GM23248 (cell line): Measurements from ENCODE around the gene RAN. TPM values are rescaled to one million over a fixed set of nuclear protein-coding genes. Genes with fewer than 3 reads are reported as not detected.
"Not testable (repeated sequence)": the region's sequence is repeated elsewhere in the genome, so short reads cannot be mapped to it uniquely, and the experiment has no call there.

ENCODE experiments used
- DNase-seq: peaks from one replicate; pipeline ENCODE4 v3.0.0-alpha.2; 2015
- H2AFZ ChIP-seq: fragments of 200-600 bp; sonication (generic); 2 replicates; pipeline ENCODE4 v1.6.1; 2016; ENCODE audit warnings: antibody characterized with exemption
- H3F3A ChIP-seq: fragments of 200-600 bp; sonication (generic); 2 replicates; pipeline ENCODE4 v1.6.1; 2016; ENCODE audit warnings: mild to moderate bottlenecking, antibody characterized with exemption, mixed run types; ENCODE audit not compliant: insufficient read depth
- H3K27ac ChIP-seq: fragments of 200-600 bp; sonication (generic); 2 replicates; pipeline ENCODE4 v1.5.1; 2016; ENCODE audit warnings: mild to moderate bottlenecking
- H3K27me3 ChIP-seq: fragments of 200-600 bp; sonication (generic); replicated peaks from 2 replicates; pipeline ENCODE4 v1.6.1; 2016; ENCODE audit warnings: mild to moderate bottlenecking; ENCODE audit not compliant: insufficient read depth
- H3K36me3 ChIP-seq: fragments of 200-600 bp; sonication (generic); 2 replicates; pipeline ENCODE4 v1.6.1; 2016; ENCODE audit warnings: low read depth, mild to moderate bottlenecking
- H3K4me1 ChIP-seq: fragments of 200-600 bp; sonication (generic); 2 replicates; pipeline ENCODE4 v1.6.1; 2016; ENCODE audit warnings: mild to moderate bottlenecking; ENCODE audit not compliant: insufficient read depth
- H3K4me2 ChIP-seq: fragments of 200-600 bp; sonication (generic); one replicate; pipeline ENCODE4 v1.6.1; 2016; ENCODE audit warnings: mild to moderate bottlenecking; ENCODE audit not compliant: unreplicated experiment
- H3K4me3 ChIP-seq: fragments of 200-600 bp; sonication (generic); 2 replicates; pipeline ENCODE4 v1.5.1; 2016; ENCODE audit warnings: mild to moderate bottlenecking
- H3K79me2 ChIP-seq: fragments of 200-600 bp; sonication (generic); 2 replicates; pipeline ENCODE4 v1.6.1; 2016; ENCODE audit warnings: mild to moderate bottlenecking; ENCODE audit not compliant: insufficient read depth
- H3K9ac ChIP-seq: fragments of 200-600 bp; sonication (generic); 2 replicates; pipeline ENCODE4 v1.6.1; 2016; ENCODE audit warnings: mild to moderate bottlenecking
- H3K9me2 ChIP-seq: fragments of 200-600 bp; sonication (generic); 2 replicates; pipeline ENCODE4 v1.6.1; 2016; ENCODE audit warnings: mixed run types, mild to moderate bottlenecking, moderate library complexity; ENCODE audit not compliant: insufficient read depth
- H3K9me3 ChIP-seq: fragments of 200-600 bp; sonication (generic); one replicate; pipeline ENCODE4 v1.6.1; 2017; ENCODE audit warnings: low read depth
- H4K20me1 ChIP-seq: fragments of 200-600 bp; sonication (generic); 2 replicates; pipeline ENCODE4 v1.6.0; 2016; ENCODE audit not compliant: insufficient read depth
- EZH2 ChIP-seq: fragments of 200-600 bp; sonication (generic); IDR thresholded peaks from 2 replicates; pipeline ENCODE4 v1.6.1; 2018; ENCODE audit warnings: antibody characterized with exemption, mild to moderate bottlenecking; ENCODE audit not compliant: insufficient read depth, poor library complexity, severe bottlenecking
- EZH2phosphoT487 ChIP-seq: fragments of 200-600 bp; sonication (generic); IDR thresholded peaks from 2 replicates; pipeline ENCODE4 v1.6.1; 2018; ENCODE audit warnings: antibody characterized with exemption, moderate library complexity, mild to moderate bottlenecking, low read depth; ENCODE audit not compliant: insufficient read depth
- WGBS, 2 experiments: methylation state at CpG; one replicate each; pipeline ENCODE4 v1.1.6; 2015 to 2017; ENCODE audit warnings: low lambda C conversion rate in 2 of 2, low coverage in 1 of 2; ENCODE audit errors: missing lambda C conversion rate in 2 of 2; 5-methylcytosine and 5-hydroxymethylcytosine counted together
- in situ Hi-C: fragments of 300-500 bp; cut with MboI; formaldehyde crosslinking; loops from 2 replicates; pipeline ENCODE4 v1.15.0; 2020
- polyA plus RNA-seq: library from polyadenylated mRNA; unstranded; fragments of >200 nt; fragmentation: Nextera tagmentation; extraction: Ambion mirVana; gene quantifications from 2 replicates; pipeline ENCODE4 v1.2.1, GENCODE V29; 2016
- total RNA-seq: library from RNA; depleted of rRNA; stranded (reverse); fragments of >200 nt; shearing (Covaris generic); gene quantifications from 2 replicates; pipeline ENCODE4 v1.2.3, GENCODE V29; 2014

The RAN gene
- total and polyA plus RNA-seq, 2 experiments from 2014 or later: 541 to 1,090 TPM

GRCh38 chr12:130847112-130847511, 24.8 kb upstream of the RAN start:
- Histone ChIP-seq H3F3A (0 out of 2 replicates have a peak, but pooled peaks cover 14% of the 10 kb centered on the region), H3K9me3 (no peaks in the 10 kb centered on the region), H3K27ac (peak overlapping the region; percentile 25), H3K4me3 (no peak overlapping the region), H4K20me1 (no peaks in the 10 kb centered on the region), H3K9me2 (no peaks in the 10 kb centered on the region), H2AFZ (peak overlapping the region; percentile 20; the same call in 1 of the 2 replicates), H3K9ac (no peak overlapping the region), H3K79me2 (no peaks in the 10 kb centered on the region), H3K36me3 (no peaks in the 10 kb centered on the region), H3K4me1 (peaks cover 17% of the 10 kb centered on the region), H3K4me2 (no peak overlapping the region), H3K27me3 (no peaks in the 10 kb centered on the region)
- WGBS, 2 experiments: 18 to 21% methylated on average over 7 of the region's 7 CpGs
- no peak for TF ChIP-seq EZH2phosphoT487
- TF ChIP-seq EZH2: no peak
- DNase-seq: peak; percentile 69
- in situ Hi-C loops: no loop called here

- H3K27ac ChIP-seq, H2AFZ ChIP-seq, in situ Hi-C loops, H3K27me3 ChIP-seq, H3K4me3 ChIP-seq, H4K20me1 ChIP-seq, H3K79me2 ChIP-seq, DNase-seq, H3K9me3 ChIP-seq, H3K9me2 ChIP-seq, H3K9ac ChIP-seq, H3K36me3 ChIP-seq, H3K4me2 ChIP-seq: not testable (repeated sequence)
- peaks cover 17% of the 10 kb centered on the region for H3K4me1 ChIP-seq
- 0 out of 2 replicates have a peak, but pooled peaks cover 14% of the 10 kb centered on the region for H3F3A ChIP-seq
- WGBS, 2 experiments: 91 to 97% methylated on average over 6 of the region's 6 CpGs
Observed at GRCh38 chr12:130848105-130848504, 23.8 kb upstream of the RAN start.

- H2AFZ ChIP-seq, in situ Hi-C loops, H3K9me2 ChIP-seq, H3K9ac ChIP-seq, H3K4me2 ChIP-seq, H3K79me2 ChIP-seq, H3K27me3 ChIP-seq, H3K27ac ChIP-seq, DNase-seq, H3K36me3 ChIP-seq, H4K20me1 ChIP-seq, H3K4me3 ChIP-seq, H3K9me3 ChIP-seq: not testable (repeated sequence)
- WGBS, 2 experiments: 56 to 59% methylated on average over 1 of the region's 1 CpG
- peaks cover 17% of the 10 kb centered on the region for H3K4me1 ChIP-seq
- H3F3A ChIP-seq: 0 out of 2 replicates have a peak, but pooled peaks cover 14% of the 10 kb centered on the region
Observed at GRCh38 chr12:130848785-130849305, 23.0 kb upstream of the RAN start.

GRCh38 chr12:130849561-130850417, 22.1 kb upstream of the RAN start:
- H3K79me2 ChIP-seq: no peaks in the 10 kb centered on the region
- H3K9me3 ChIP-seq: no peaks in the 10 kb centered on the region
- H4K20me1 ChIP-seq: no peaks in the 10 kb centered on the region
- WGBS, 2 experiments: 58 to 60% methylated on average over 7 of the region's 7 CpGs
- no peak overlapping the region for H3K9ac ChIP-seq
- H3F3A ChIP-seq: 0 out of 2 replicates have a peak, but pooled peaks cover 14% of the 10 kb centered on the region
- no peak overlapping the region for H2AFZ ChIP-seq
- TF ChIP-seq EZH2phosphoT487: no peak
- no peaks in the 10 kb centered on the region for H3K36me3 ChIP-seq
- peaks cover 17% of the 10 kb centered on the region for H3K4me1 ChIP-seq
- in situ Hi-C loops: no loop called here
- no peak for DNase-seq
- no peak overlapping the region for H3K4me3 ChIP-seq
- no peak overlapping the region for H3K4me2 ChIP-seq
- no peaks in the 10 kb centered on the region for H3K9me2 ChIP-seq
- peaks cover 8% of the 10 kb centered on the region; the same call in 1 of the 2 replicates for H3K27me3 ChIP-seq
- no peak overlapping the region for H3K27ac ChIP-seq
